ENCODE data around the gene CDK19.

The CDK19 gene

DNA sequence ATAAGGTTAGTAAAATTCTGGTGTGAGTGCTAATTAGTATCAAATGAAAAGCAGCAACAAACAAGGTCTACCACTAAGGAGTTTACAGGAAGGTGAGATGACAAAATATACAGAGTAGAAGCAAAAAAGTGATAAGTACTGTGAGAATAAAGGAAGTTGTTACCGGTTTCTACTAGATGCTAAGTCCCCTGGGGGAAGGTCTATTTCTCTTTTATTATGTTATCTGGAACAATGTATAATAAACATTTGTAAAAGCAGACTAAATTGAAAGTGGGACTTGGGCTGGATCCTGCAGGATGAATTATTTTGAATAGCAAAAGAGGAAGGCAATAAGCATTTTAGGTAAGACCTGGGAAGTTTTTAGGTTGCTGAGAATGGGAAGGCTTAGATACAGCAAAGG lies 180.2 kb downstream of the CDK19 start:
- TF ChIP-seq, protein P1, sequence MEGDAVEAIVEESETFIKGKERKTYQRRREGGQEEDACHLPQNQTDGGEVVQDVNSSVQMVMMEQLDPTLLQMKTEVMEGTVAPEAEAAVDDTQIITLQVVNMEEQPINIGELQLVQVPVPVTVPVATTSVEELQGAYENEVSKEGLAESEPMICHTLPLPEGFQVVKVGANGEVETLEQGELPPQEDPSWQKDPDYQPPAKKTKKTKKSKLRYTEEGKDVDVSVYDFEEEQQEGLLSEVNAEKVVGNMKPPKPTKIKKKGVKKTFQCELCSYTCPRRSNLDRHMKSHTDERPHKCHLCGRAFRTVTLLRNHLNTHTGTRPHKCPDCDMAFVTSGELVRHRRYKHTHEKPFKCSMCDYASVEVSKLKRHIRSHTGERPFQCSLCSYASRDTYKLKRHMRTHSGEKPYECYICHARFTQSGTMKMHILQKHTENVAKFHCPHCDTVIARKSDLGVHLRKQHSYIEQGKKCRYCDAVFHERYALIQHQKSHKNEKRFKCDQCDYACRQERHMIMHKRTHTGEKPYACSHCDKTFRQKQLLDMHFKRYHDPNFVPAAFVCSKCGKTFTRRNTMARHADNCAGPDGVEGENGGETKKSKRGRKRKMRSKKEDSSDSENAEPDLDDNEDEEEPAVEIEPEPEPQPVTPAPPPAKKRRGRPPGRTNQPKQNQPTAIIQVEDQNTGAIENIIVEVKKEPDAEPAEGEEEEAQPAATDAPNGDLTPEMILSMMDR (conservative IDR thresholded peaks at IDR 0.05) = no peak
- no peak overlapping the region for H3K27ac ChIP-seq

DNA sequence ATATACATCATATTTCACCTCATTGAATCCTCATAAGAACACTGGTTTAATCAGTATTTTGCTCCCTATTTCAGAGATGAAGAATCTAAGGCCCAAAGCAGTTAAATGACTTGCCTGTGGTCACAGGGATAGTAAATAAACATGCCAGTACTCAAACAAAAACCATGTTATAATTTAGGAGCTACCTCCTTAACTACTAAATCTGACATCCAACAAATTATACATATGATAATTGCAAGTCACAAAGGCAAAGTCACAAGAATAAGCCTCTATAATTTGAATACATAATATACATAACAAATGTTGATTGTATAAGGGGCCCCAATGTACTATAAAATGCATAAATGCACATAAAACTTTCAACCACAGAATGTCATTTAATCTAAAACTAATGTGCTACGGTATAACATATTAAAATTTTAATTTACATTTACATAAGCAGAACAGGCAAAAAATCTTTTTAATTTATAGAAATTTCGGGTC lies 181.5 kb downstream of the CDK19 start:
- no peak for TF ChIP-seq ZFX (IDR thresholded peaks at IDR 0.05)
- TF ChIP-seq, protein P1 (conservative IDR thresholded peaks at IDR 0.05) = no peak
- H3K27ac ChIP-seq = peak overlapping the region; percentile 27; the same call in 1 of the 2 replicates

DNA sequence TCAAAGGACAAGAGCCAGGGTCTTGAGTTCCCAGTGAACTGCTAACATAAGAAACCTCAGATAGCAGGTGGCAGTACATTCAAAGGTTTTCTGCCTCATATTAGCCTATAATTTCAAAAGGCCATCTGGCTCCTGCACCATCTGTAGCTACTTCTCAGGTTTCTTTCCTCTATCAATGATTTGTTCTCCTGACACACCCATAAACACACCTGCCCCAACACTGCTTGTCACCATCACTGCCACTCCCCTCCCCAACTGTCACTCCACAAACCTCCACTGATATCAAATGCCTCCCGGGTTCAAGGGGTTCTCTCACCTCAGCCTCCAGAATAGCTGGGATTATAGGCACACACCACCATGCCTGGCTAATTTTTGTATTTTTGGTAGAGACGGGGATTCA lies 186.1 kb downstream of the CDK19 start:
- TF ChIP-seq, protein P1 (conservative IDR thresholded peaks at IDR 0.05) = no peak
- TF ChIP-seq ZFX (IDR thresholded peaks at IDR 0.05) = no peak
- H3K27ac ChIP-seq = no peak overlapping the region

DNA sequence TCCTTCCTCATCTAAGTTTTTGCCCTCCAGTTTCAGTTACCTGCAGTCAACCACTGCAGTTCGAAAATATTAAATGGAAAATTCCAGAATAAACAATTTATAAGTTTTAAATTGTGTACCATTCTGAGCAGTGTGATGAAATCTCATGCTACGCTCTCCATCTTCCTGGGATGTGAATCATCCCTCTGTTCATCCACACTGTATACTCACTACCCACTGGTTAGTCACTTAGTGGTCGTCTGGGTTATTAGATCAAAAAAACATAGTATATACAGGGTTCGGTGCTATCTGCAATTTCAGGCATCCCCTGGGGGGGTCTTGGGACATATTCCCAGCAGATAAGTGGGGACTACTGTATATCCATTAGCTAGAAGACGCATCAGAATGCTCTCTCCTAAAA lies 186.9 kb downstream of the CDK19 start:
- no peak overlapping the region for H3K27ac ChIP-seq
- TF ChIP-seq, protein P1 (conservative IDR thresholded peaks at IDR 0.05) = no peak
- TF ChIP-seq ZFX (IDR thresholded peaks at IDR 0.05) = no peak

DNA sequence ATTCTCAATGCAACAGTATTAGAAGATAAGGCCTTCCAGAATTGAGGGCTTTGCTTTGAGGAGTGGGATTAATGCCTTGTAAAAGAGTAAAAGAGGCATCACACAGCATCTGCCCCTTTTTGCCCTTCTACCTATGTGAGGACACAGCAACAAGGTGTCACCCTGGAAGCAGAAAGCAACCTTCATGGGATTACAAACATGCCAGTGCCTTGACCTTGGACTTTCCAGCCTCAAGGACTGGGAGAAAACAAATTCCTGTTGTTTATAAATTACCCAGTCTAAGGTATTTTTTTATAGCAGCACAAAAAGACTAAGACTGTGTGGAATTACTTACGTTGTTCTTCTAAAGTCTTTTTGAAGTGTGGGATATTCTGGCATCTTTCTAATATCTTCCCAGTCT lies 188.8 kb downstream of the CDK19 start:
- no peak overlapping the region for H3K27ac ChIP-seq
- TF ChIP-seq ZFX (IDR thresholded peaks at IDR 0.05) = no peak
- TF ChIP-seq, protein P1 (conservative IDR thresholded peaks at IDR 0.05) = no peak

DNA sequence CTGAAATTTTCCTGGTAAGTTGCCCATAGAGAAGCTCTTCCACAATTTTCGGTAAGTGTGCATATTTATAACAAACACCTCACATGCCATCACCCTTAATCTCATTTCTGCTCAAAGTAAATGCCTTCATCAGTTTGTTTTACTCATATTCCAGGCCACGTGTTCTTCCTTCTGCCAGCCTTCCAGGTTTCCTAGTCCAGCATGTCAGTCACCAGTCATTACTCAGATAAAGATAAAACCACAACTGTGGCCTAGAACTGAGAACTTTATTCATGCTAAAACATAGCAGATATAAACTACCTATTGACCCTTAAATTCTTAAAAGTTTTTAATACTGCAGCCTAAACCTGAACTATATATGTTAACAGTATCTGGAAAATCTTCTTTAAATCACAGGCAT lies 189.4 kb downstream of the CDK19 start:
- TF ChIP-seq ZFX (IDR thresholded peaks at IDR 0.05) = no peak
- TF ChIP-seq, protein P1 (conservative IDR thresholded peaks at IDR 0.05) = no peak
- no peak overlapping the region for H3K27ac ChIP-seq

DNA sequence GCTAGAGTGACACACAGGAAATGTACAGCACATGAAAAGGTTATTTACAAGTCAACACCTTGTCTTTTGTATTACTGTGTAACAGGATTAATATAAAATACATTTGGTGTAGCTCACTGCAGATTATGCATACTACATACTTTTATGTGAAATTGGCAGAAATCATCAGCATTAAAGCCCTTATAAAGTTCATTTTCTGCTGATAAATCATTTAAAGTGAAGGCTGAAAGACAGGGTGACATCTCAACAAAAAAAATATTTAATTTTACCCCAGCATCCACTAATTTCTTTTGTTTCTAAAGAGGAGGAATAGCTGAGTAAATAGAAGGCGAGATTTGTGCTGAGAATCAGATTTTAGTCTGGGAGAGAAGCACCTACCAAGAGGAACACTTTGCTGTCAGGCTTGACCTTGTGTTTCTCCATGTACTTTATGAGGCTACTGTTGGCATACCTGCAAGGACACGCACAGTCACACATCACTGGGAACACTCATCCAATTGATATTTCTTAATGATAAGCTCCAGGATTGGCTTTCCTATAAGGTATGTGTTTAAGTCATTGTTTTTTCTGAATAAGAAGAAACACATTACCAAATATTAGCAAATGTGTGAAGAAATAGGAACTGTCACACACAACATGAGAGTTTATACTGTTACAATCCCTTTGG lies 192.2 kb downstream of the CDK19 start:
- H3K27ac ChIP-seq = peak overlapping the region; percentile 85; the same call in 1 of the 2 replicates
- no peak for TF ChIP-seq ZFX (IDR thresholded peaks at IDR 0.05)
- TF ChIP-seq, protein P1 (conservative IDR thresholded peaks at IDR 0.05) = no peak

All from C4-2B (cell line).